WTC11 (cell line): ENCODE data around the gene GPC5. TPM values are rescaled to one million over a fixed set of nuclear protein-coding genes. Genes with fewer than 3 reads are reported as not detected.

Experiments
- ATAC-seq: fragments of 200-7000 bp; cut with Tn5 transposase; 2 replicates; pipeline ENCODE4 v1.10.0; 2021; ENCODE audit warnings: mild to moderate bottlenecking, moderate library complexity
- CTCF ChIA-PET: fragments of 300-600 bp; sonication (Branson Sonifier 250); formaldehyde crosslinking; loops from one replicate; lab custom pipeline; 2021; ENCODE audit warnings: antibody characterized with exemption; lab: Charles Lee
- POLR2A ChIA-PET: fragments of 350-600 bp; sonication (Branson Sonifier 250); formaldehyde crosslinking; loops from one replicate; lab custom pipeline; 2021; ENCODE audit warnings: antibody characterized with exemption; lab: Charles Lee
- DNase-seq: peaks from one replicate; pipeline ENCODE4 v3.0.0; 2021; ENCODE audit warnings: low spot score
- H3K27ac Mint-ChIP-seq: 2 replicates; pipeline ENCODE4 v1.8.0; 2021; ENCODE audit warnings: mixed read lengths
- H3K27me3 Mint-ChIP-seq: 2 replicates; pipeline ENCODE4 v1.8.0; 2021; ENCODE audit warnings: low read depth, mild to moderate bottlenecking, moderate library complexity, mixed read lengths
- H3K36me3 Mint-ChIP-seq: 2 replicates; pipeline ENCODE4 v1.8.0; 2021; ENCODE audit warnings: mixed read lengths
- H3K4me1 Mint-ChIP-seq: 2 replicates; pipeline ENCODE4 v1.8.0; 2022; ENCODE audit warnings: mixed read lengths
- H3K4me3 Mint-ChIP-seq: 2 replicates; pipeline ENCODE4 v1.8.0; 2021; ENCODE audit warnings: mild to moderate bottlenecking, moderate library complexity, mixed read lengths
- H3K9me3 Mint-ChIP-seq: 2 replicates; pipeline ENCODE4 v1.8.0; 2021; ENCODE audit warnings: mixed read lengths
- ATF3 ChIP-seq: sonication (generic); formaldehyde crosslinking; conservative IDR thresholded peaks from 2 replicates; pipeline ENCODE4 v1.8.1; 2022; ENCODE audit warnings: mild to moderate bottlenecking, missing genetic modification reagents
- CBFB ChIP-seq: sonication (generic); formaldehyde crosslinking; IDR thresholded peaks from 2 replicates; pipeline ENCODE4 v1.8.1; 2022; ENCODE audit warnings: mild to moderate bottlenecking, low read depth, missing genetic modification reagents
- CREB1 ChIP-seq: sonication (generic); formaldehyde crosslinking; IDR thresholded peaks from 2 replicates; pipeline ENCODE4 v1.8.0; 2023; ENCODE audit warnings: mild to moderate bottlenecking, missing genetic modification reagents
- ERG ChIP-seq: fragments of 250-450 bp; sonication (Bioruptor Pico); IDR thresholded peaks from 2 replicates; pipeline ENCODE4 v1.8.0; 2021; ENCODE audit warnings: mild to moderate bottlenecking
- ESRRA ChIP-seq: sonication (generic); formaldehyde crosslinking; IDR thresholded peaks from 2 replicates; pipeline ENCODE4 v1.8.1; 2022; ENCODE audit warnings: mild to moderate bottlenecking, missing genetic modification reagents, borderline replicate concordance
- ETV6 ChIP-seq: sonication (generic); formaldehyde crosslinking; IDR thresholded peaks from 2 replicates; pipeline ENCODE4 v1.8.1; 2022; ENCODE audit warnings: mild to moderate bottlenecking, missing genetic modification reagents
- FOXP1 ChIP-seq: sonication (generic); formaldehyde crosslinking; IDR thresholded peaks from 2 replicates; pipeline ENCODE4 v1.8.0; 2022; ENCODE audit warnings: missing genetic modification reagents, mild to moderate bottlenecking, moderate library complexity, borderline replicate concordance
- GABPB1 ChIP-seq: sonication (generic); formaldehyde crosslinking; IDR thresholded peaks from 2 replicates; pipeline ENCODE4 v1.8.1; 2023; ENCODE audit warnings: mild to moderate bottlenecking, missing genetic modification reagents
- HMGXB4 ChIP-seq: sonication (generic); formaldehyde crosslinking; IDR thresholded peaks from 2 replicates; pipeline ENCODE4 v1.8.1; 2023; ENCODE audit warnings: mild to moderate bottlenecking, moderate library complexity, missing genetic modification reagents
- JUN ChIP-seq: sonication (generic); formaldehyde crosslinking; IDR thresholded peaks from 2 replicates; pipeline ENCODE4 v1.8.0; 2023; ENCODE audit warnings: mild to moderate bottlenecking, missing genetic modification reagents
- MXD4 ChIP-seq: fragments of 250-450 bp; sonication (Bioruptor Pico); IDR thresholded peaks from 2 replicates; pipeline ENCODE4 v1.8.0; 2021; ENCODE audit warnings: mild to moderate bottlenecking, moderate library complexity, borderline replicate concordance
- NR1H2 ChIP-seq: sonication (generic); formaldehyde crosslinking; IDR thresholded peaks from 2 replicates; pipeline ENCODE4 v1.9.0; 2021; ENCODE audit warnings: mild to moderate bottlenecking, moderate library complexity, missing genetic modification reagents
- NR2C2 ChIP-seq: sonication (generic); formaldehyde crosslinking; IDR thresholded peaks from 2 replicates; pipeline ENCODE4 v1.8.0; 2022; ENCODE audit warnings: mild to moderate bottlenecking, missing genetic modification reagents
- RORB ChIP-seq: fragments of 250-450 bp; sonication (Bioruptor Pico); IDR thresholded peaks from 2 replicates; pipeline ENCODE4 v1.9.0; 2021; ENCODE audit warnings: mild to moderate bottlenecking
- SMAD4 ChIP-seq: sonication (generic); formaldehyde crosslinking; IDR thresholded peaks from 2 replicates; pipeline ENCODE4 v1.8.0; 2022; ENCODE audit warnings: mild to moderate bottlenecking, missing genetic modification reagents
- SOX15 ChIP-seq: fragments of 250-450 bp; sonication (Bioruptor Pico); IDR thresholded peaks from 2 replicates; pipeline ENCODE4 v1.9.0; 2021; ENCODE audit warnings: mild to moderate bottlenecking
- SP1 ChIP-seq: sonication (generic); formaldehyde crosslinking; conservative IDR thresholded peaks from 2 replicates; pipeline ENCODE4 v1.8.1; 2022; ENCODE audit warnings: missing genetic modification reagents
- TP53 ChIP-seq: sonication (generic); formaldehyde crosslinking; IDR thresholded peaks from 2 replicates; pipeline ENCODE4 v1.8.1; 2023; ENCODE audit warnings: mild to moderate bottlenecking, missing genetic modification reagents
- ZNF121 ChIP-seq: sonication (generic); formaldehyde crosslinking; IDR thresholded peaks from 2 replicates; pipeline ENCODE4 v1.8.0; 2023; ENCODE audit warnings: missing genetic modification reagents
- ZNF219 ChIP-seq: sonication (generic); formaldehyde crosslinking; IDR thresholded peaks from 2 replicates; pipeline ENCODE4 v1.8.0; 2023; ENCODE audit warnings: missing genetic modification reagents, mild to moderate bottlenecking, borderline replicate concordance
- ZNF512 ChIP-seq: sonication (generic); formaldehyde crosslinking; IDR thresholded peaks from 2 replicates; pipeline ENCODE4 v1.8.1; 2022; ENCODE audit warnings: missing genetic modification reagents, borderline replicate concordance
- total RNA-seq: library from RNA; stranded (reverse); gene quantifications from 3 replicates; pipeline ENCODE4 v1.2.3, GENCODE V29; 2021
- TF ChIP-seq, protein P1 (sequence below): sonication (generic); formaldehyde crosslinking; IDR thresholded peaks from 2 replicates; pipeline ENCODE4 v1.8.1; 2022; ENCODE audit warnings: low read depth, missing genetic modification reagents, borderline replicate concordance
- TF ChIP-seq, protein P2 (sequence below): sonication (generic); formaldehyde crosslinking; IDR thresholded peaks from 2 replicates; pipeline ENCODE4 v1.8.1; 2023; ENCODE audit warnings: mild to moderate bottlenecking, missing genetic modification reagents, moderate library complexity
- TF ChIP-seq, protein P3 (sequence below): sonication (generic); formaldehyde crosslinking; IDR thresholded peaks from 2 replicates; pipeline ENCODE4 v1.8.0; 2023; ENCODE audit warnings: missing genetic modification reagents

Gene GPC5
- total RNA-seq, 1 experiment from 2014 or later = 0.46 TPM

DNA sequence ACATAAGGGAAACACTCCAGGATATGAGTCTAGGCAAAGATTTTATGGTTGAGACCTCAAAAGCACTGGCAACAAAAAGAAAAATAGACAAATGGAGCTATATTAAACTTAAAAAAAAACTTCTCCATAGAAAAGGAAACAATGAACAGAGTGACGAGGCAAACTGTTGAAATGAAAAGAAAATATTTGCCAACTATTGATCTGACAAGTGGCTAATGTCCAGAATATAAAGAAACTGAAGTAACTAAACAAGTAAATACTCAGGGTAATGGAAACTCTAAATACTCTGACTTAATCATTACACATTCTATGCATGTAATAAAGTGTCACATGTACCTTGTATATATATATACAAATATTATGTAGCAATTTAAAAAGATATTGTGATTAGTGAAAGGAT, 562.5 kb downstream of the GPC5 start (continued):
- TF ChIP-seq ZNF512 (no peak), CREB1 (CRISPR knock-in tag) (no peak), GABPB1 (CRISPR knock-in tag) (no peak), TP53 (CRISPR knock-in tag) (no peak), SMAD4 (no peak), ATF3 (CRISPR knock-in tag) (no peak), ESRRA (CRISPR knock-in tag) (no peak)

GRCh38 chr13:91962946-91963345, 564.5 kb downstream of the GPC5 start:
- DNase-seq (no peak), ATAC-seq (no peak)
- no peak overlapping the region for H3K4me3 Mint-ChIP-seq
- no peak overlapping the region for H3K27ac Mint-ChIP-seq
- H3K9me3 Mint-ChIP-seq = peaks cover 17% of the 10 kb centered on the region
- TF ChIP-seq, protein P1, sequence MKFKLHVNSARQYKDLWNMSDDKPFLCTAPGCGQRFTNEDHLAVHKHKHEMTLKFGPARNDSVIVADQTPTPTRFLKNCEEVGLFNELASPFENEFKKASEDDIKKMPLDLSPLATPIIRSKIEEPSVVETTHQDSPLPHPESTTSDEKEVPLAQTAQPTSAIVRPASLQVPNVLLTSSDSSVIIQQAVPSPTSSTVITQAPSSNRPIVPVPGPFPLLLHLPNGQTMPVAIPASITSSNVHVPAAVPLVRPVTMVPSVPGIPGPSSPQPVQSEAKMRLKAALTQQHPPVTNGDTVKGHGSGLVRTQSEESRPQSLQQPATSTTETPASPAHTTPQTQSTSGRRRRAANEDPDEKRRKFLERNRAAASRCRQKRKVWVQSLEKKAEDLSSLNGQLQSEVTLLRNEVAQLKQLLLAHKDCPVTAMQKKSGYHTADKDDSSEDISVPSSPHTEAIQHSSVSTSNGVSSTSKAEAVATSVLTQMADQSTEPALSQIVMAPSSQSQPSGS (CRISPR knock-in tag) = no peak
- TF ChIP-seq ETV6 (CRISPR knock-in tag) = no peak
- no peak for TF ChIP-seq ZNF121
- TF ChIP-seq HMGXB4 = no peak
- no peak for TF ChIP-seq CBFB (CRISPR knock-in tag)
- TF ChIP-seq SP1 (CRISPR knock-in tag) = no peak
- TF ChIP-seq NR2C2 (CRISPR knock-in tag) = no peak
- no peak for TF ChIP-seq NR1H2
- TF ChIP-seq, protein P2, sequence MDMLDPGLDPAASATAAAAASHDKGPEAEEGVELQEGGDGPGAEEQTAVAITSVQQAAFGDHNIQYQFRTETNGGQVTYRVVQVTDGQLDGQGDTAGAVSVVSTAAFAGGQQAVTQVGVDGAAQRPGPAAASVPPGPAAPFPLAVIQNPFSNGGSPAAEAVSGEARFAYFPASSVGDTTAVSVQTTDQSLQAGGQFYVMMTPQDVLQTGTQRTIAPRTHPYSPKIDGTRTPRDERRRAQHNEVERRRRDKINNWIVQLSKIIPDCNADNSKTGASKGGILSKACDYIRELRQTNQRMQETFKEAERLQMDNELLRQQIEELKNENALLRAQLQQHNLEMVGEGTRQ (CRISPR knock-in tag) = no peak
- no peak for TF ChIP-seq MXD4 (CRISPR knock-in tag)
- TF ChIP-seq SOX15 (CRISPR knock-in tag) = no peak
- H3K27me3 Mint-ChIP-seq = no peaks in the 10 kb centered on the region
- ChIA-PET POLR2A (no interaction called here), CTCF (no interaction called here)
- H3K36me3 Mint-ChIP-seq = no peaks in the 10 kb centered on the region
- H3K4me1 Mint-ChIP-seq = no peaks in the 10 kb centered on the region

- CTCF ChIA-PET = no interaction called here
- POLR2A ChIA-PET = no interaction called here
- Mint-ChIP-seq H3K27ac (no peak overlapping the region), H3K4me3 (no peak overlapping the region), H3K27me3 (no peaks in the 10 kb centered on the region), H3K36me3 (no peaks in the 10 kb centered on the region), H3K9me3 (peaks cover 17% of the 10 kb centered on the region), H3K4me1 (no peaks in the 10 kb centered on the region)
- DNase-seq = no peak
- no peak for TF ChIP-seq ZNF219 (CRISPR knock-in tag)
- TF ChIP-seq, protein P3, sequence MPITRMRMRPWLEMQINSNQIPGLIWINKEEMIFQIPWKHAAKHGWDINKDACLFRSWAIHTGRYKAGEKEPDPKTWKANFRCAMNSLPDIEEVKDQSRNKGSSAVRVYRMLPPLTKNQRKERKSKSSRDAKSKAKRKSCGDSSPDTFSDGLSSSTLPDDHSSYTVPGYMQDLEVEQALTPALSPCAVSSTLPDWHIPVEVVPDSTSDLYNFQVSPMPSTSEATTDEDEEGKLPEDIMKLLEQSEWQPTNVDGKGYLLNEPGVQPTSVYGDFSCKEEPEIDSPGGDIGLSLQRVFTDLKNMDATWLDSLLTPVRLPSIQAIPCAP (CRISPR knock-in tag) = no peak
- TF ChIP-seq, protein P1 (CRISPR knock-in tag) = no peak
- TF ChIP-seq TP53 (CRISPR knock-in tag) = no peak
- no peak for TF ChIP-seq ERG
- TF ChIP-seq GABPB1 (CRISPR knock-in tag) = no peak
- no peak for TF ChIP-seq JUN
- TF ChIP-seq FOXP1 (CRISPR knock-in tag) = no peak
- TF ChIP-seq RORB (CRISPR knock-in tag) = no peak
- no peak for ATAC-seq
Measured at GRCh38 chr13:91965511-91965910, 567.1 kb downstream of the GPC5 start.
